Testis (tissue), 2 donors: Measurements from ENCODE around the gene CLDN3.

Source experiments
- CTCF ChIP-seq, 3 experiments: fragments of 450-650 bp in 2 of 3; fragments of 200-600 bp in 1 of 3; sonication (generic) in 1 of 3; IDR thresholded peaks; one replicate each; pipeline ENCODE4 v1.5.1; 2016 to 2019; ENCODE audit warnings: antibody characterized with exemption in 3 of 3, mild to moderate bottlenecking in 2 of 3, moderate library complexity in 1 of 3
- POLR2A ChIP-seq: fragments of 450-650 bp; IDR thresholded peaks from one replicate; pipeline ENCODE4 v1.6.1; 2017; ENCODE audit warnings: antibody characterized with exemption, mild to moderate bottlenecking, moderate library complexity

GRCh38 chr7:73769481-73770001 lies 529 bp downstream of the CLDN3 start:
- no peak for TF ChIP-seq CTCF (IDR thresholded peaks at IDR 0.05)
- no peak for TF ChIP-seq POLR2A
